ENCODE results near the gene STKLD1. TPM values are rescaled to one million over a fixed set of nuclear protein-coding genes. Genes with fewer than 3 reads are reported as not detected.

STKLD1 gene
- total RNA-seq, 2 donors from 2014 or later = 0.95 TPM; not detected in 1

- Mint-ChIP-seq H3K27ac (no peak overlapping the region), H3K27me3 (ENCODE audit: insufficient read depth) (peaks cover 11% of the 10 kb centered on the region), H3K9me3 (peaks cover 9% of the 10 kb centered on the region), H3K4me1 (peaks cover 6% of the 10 kb centered on the region), H3K36me3 (ENCODE audit: low read depth) (peaks cover 4% of the 10 kb centered on the region), H3K4me3 (no peak overlapping the region)
- TF ChIP-seq, protein P1, sequence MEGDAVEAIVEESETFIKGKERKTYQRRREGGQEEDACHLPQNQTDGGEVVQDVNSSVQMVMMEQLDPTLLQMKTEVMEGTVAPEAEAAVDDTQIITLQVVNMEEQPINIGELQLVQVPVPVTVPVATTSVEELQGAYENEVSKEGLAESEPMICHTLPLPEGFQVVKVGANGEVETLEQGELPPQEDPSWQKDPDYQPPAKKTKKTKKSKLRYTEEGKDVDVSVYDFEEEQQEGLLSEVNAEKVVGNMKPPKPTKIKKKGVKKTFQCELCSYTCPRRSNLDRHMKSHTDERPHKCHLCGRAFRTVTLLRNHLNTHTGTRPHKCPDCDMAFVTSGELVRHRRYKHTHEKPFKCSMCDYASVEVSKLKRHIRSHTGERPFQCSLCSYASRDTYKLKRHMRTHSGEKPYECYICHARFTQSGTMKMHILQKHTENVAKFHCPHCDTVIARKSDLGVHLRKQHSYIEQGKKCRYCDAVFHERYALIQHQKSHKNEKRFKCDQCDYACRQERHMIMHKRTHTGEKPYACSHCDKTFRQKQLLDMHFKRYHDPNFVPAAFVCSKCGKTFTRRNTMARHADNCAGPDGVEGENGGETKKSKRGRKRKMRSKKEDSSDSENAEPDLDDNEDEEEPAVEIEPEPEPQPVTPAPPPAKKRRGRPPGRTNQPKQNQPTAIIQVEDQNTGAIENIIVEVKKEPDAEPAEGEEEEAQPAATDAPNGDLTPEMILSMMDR (conservative IDR thresholded peaks at IDR 0.05) = no peak
- Histone ChIP-seq H3K9me3 (ENCODE audit: control insufficient read depth, low read length) (no peaks in the 10 kb centered on the region), H3K4me1 (ENCODE audit: control insufficient read depth, insufficient read depth, low read length) (no peaks in the 10 kb centered on the region), H3K4me3 (ENCODE audit: low read length) (no peak overlapping the region), H3K9ac (ENCODE audit: extremely low read depth, low read length, poor library complexity, severe bottlenecking) (no peak overlapping the region), H3K36me3 (ENCODE audit: control insufficient read depth, insufficient read depth, low read length) (peaks cover 4% of the 10 kb centered on the region), H3K27ac (ENCODE audit: low read depth, low read length) (no peak overlapping the region), H3K27me3 (ENCODE audit: control insufficient read depth, insufficient read depth, low read length, poor library complexity, severe bottlenecking) (no peaks in the 10 kb centered on the region)
- WGBS, 2 experiments (ENCODE audit: insufficient coverage in 1 of 2, insufficient read length in 1 of 2) = 78% methylated on average over 1 of the region's 1 CpG
- no peak for DNase-seq
Observed at GRCh38 chr9:133378408-133378962, 2.3 kb downstream of the STKLD1 start.

GRCh38 chr9:133379153-133380086 lies 3.3 kb downstream of the STKLD1 start:
- Mint-ChIP-seq H3K4me3 (no peak overlapping the region), H3K9me3 (peaks cover 9% of the 10 kb centered on the region), H3K36me3 (ENCODE audit: low read depth) (no peaks in the 10 kb centered on the region), H3K4me1 (peaks cover 6% of the 10 kb centered on the region), H3K27me3 (ENCODE audit: insufficient read depth) (peaks cover 11% of the 10 kb centered on the region), H3K27ac (no peak overlapping the region)
- Histone ChIP-seq H3K9ac (ENCODE audit: extremely low read depth, low read length, poor library complexity, severe bottlenecking) (no peak overlapping the region), H3K4me3 (ENCODE audit: low read length) (no peak overlapping the region), H3K4me1 (ENCODE audit: control insufficient read depth, insufficient read depth, low read length) (no peaks in the 10 kb centered on the region), H3K36me3 (ENCODE audit: control insufficient read depth, insufficient read depth, low read length) (no peaks in the 10 kb centered on the region), H3K27ac (ENCODE audit: low read depth, low read length) (no peak overlapping the region), H3K9me3 (ENCODE audit: control insufficient read depth, low read length) (no peaks in the 10 kb centered on the region), H3K27me3 (ENCODE audit: control insufficient read depth, insufficient read depth, low read length, poor library complexity, severe bottlenecking) (no peaks in the 10 kb centered on the region)
- DNase-seq = peak; percentile 45
- TF ChIP-seq, protein P1 (conservative IDR thresholded peaks at IDR 0.05) = no peak
- WGBS, 2 experiments (ENCODE audit: insufficient coverage in 1 of 2, insufficient read length in 1 of 2) = 89 to 92% methylated on average over 6 to 14 of the region's 14 CpGs

GRCh38 chr9:133380734-133381133 lies 4.6 kb downstream of the STKLD1 start:
- Histone ChIP-seq H3K36me3 (ENCODE audit: control insufficient read depth, insufficient read depth, low read length) (no peaks in the 10 kb centered on the region), H3K27me3 (ENCODE audit: control insufficient read depth, insufficient read depth, low read length, poor library complexity, severe bottlenecking) (no peaks in the 10 kb centered on the region), H3K9ac (ENCODE audit: extremely low read depth, low read length, poor library complexity, severe bottlenecking) (no peak overlapping the region), H3K27ac (ENCODE audit: low read depth, low read length) (no peak overlapping the region), H3K4me1 (ENCODE audit: control insufficient read depth, insufficient read depth, low read length) (no peaks in the 10 kb centered on the region), H3K9me3 (ENCODE audit: control insufficient read depth, low read length) (no peaks in the 10 kb centered on the region), H3K4me3 (ENCODE audit: low read length) (no peak overlapping the region)
- Mint-ChIP-seq H3K9me3 (peaks cover 9% of the 10 kb centered on the region), H3K4me3 (no peak overlapping the region), H3K27me3 (ENCODE audit: insufficient read depth) (peaks cover 11% of the 10 kb centered on the region), H3K36me3 (ENCODE audit: low read depth) (no peaks in the 10 kb centered on the region), H3K4me1 (no peaks in the 10 kb centered on the region), H3K27ac (no peak overlapping the region)
- no peak for DNase-seq
- 93 to 100% methylated on average over 1 to 4 of the region's 4 CpGs for WGBS, 2 experiments (ENCODE audit: insufficient coverage in 1 of 2, insufficient read length in 1 of 2)
- TF ChIP-seq, protein P1 (conservative IDR thresholded peaks at IDR 0.05) = no peak
